Adipocyte (in vitro differentiated cells): ENCODE data around the gene NAP1L1.
A peak's percentile ranks its signal among the peaks of the same experiment; 100 is the strongest.

Source experiments
- DNase-seq: peaks from one replicate; pipeline ENCODE4 v3.0.0-alpha.2; 2015; ENCODE audit warnings: low read depth
- H3K27me3 ChIP-seq: replicated peaks from 2 replicates; pipeline ENCODE4 v1.7.0; 2013; ENCODE audit warnings: mild to moderate bottlenecking, low read length, moderate library complexity; ENCODE audit not compliant: control insufficient read depth, insufficient read depth
- H3K36me3 ChIP-seq: 2 replicates; pipeline ENCODE4 v1.7.0; 2013; ENCODE audit warnings: low read length, mild to moderate bottlenecking, moderate library complexity; ENCODE audit not compliant: control insufficient read depth, insufficient read depth, severe bottlenecking
- H3K4me1 ChIP-seq: 2 replicates; pipeline ENCODE4 v1.7.0; 2013; ENCODE audit warnings: mild to moderate bottlenecking, low read length, moderate library complexity; ENCODE audit not compliant: control insufficient read depth, insufficient read depth
- H3K4me3 ChIP-seq: 2 replicates; pipeline ENCODE4 v1.7.0; 2013; ENCODE audit warnings: mild to moderate bottlenecking, low read length, moderate library complexity
- H3K9ac ChIP-seq: 2 replicates; pipeline ENCODE4 v1.7.0; 2013; ENCODE audit warnings: mild to moderate bottlenecking, low read length, moderate library complexity
- H3K9me3 ChIP-seq: 2 replicates; pipeline ENCODE4 v1.7.0; 2013; ENCODE audit warnings: mild to moderate bottlenecking, low read length, moderate library complexity; ENCODE audit not compliant: control insufficient read depth

The NAP1L1 gene

GRCh38 chr12:76060111-76060510 is 24.4 kb downstream of the NAP1L1 start:
- H3K4me3 ChIP-seq = no peak overlapping the region
- peaks cover 95% of the 10 kb centered on the region for H3K36me3 ChIP-seq
- peaks cover 13% of the 10 kb centered on the region for H3K9me3 ChIP-seq
- DNase-seq = no peak
- no peak overlapping the region for H3K9ac ChIP-seq
- no peaks in the 10 kb centered on the region for H3K4me1 ChIP-seq
- H3K27me3 ChIP-seq = no peaks in the 10 kb centered on the region

DNA sequence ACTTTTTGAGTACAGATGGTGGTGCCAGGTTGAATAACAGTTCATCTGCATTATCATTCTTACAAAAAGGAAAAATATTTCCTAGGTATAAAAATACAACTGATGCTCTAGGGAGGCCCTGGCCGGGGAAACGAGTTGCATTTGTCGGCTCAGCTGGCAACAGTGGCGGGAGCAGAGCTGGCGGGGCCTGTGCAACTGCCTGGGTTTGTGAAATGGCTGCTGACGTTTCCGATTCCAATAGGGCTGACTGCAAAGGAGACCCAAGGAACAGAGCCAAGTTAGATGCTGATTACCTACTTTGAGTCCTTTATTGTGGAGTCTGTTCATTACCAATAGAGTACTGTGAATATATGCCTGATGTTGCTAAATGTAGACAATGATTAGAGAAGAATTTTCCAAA is 27.2 kb downstream of the NAP1L1 start:
- Histone ChIP-seq H3K36me3 (peaks cover 95% of the 10 kb centered on the region), H3K9ac (no peak overlapping the region), H3K4me3 (no peak overlapping the region), H3K9me3 (no peaks in the 10 kb centered on the region), H3K4me1 (no peaks in the 10 kb centered on the region), H3K27me3 (no peaks in the 10 kb centered on the region)
- no peak for DNase-seq

- H3K4me1 ChIP-seq = no peaks in the 10 kb centered on the region
- peaks cover 93% of the 10 kb centered on the region for H3K36me3 ChIP-seq
- H3K27me3 ChIP-seq = no peaks in the 10 kb centered on the region
- no peak for DNase-seq
- no peak overlapping the region for H3K9ac ChIP-seq
- H3K9me3 ChIP-seq = no peaks in the 10 kb centered on the region
- H3K4me3 ChIP-seq = no peak overlapping the region
Observed at GRCh38 chr12:76055393-76055792, 29.1 kb downstream of the NAP1L1 start.

GRCh38 chr12:76049575-76050251 is 34.8 kb downstream of the NAP1L1 start:
- no peak overlapping the region for H3K9ac ChIP-seq
- no peaks in the 10 kb centered on the region for H3K27me3 ChIP-seq
- no peaks in the 10 kb centered on the region for H3K9me3 ChIP-seq
- H3K4me1 ChIP-seq = no peaks in the 10 kb centered on the region
- DNase-seq = no peak
- no peak overlapping the region for H3K4me3 ChIP-seq
- H3K36me3 ChIP-seq = peaks cover 91% of the 10 kb centered on the region

DNA sequence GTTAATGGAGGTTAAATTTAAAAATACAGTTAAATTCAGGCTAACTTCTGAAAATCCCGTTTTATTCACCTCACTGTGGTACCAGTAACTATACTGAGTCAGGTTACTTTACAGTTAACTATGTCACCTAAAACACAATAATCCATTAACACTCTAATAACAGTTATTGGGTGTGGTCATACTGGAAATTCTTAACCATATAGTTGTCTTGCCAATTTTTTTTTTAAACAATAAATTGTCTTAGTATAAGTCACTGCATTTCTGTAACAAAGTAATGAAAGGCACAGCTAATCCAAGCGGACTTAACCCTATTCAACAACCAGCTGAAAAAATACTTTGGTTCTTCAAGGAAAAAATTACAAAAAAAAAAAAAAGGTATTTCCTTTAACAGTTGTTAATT is 36.7 kb downstream of the NAP1L1 start:
- no peak overlapping the region for H3K4me3 ChIP-seq
- no peaks in the 10 kb centered on the region for H3K27me3 ChIP-seq
- H3K9me3 ChIP-seq = no peaks in the 10 kb centered on the region
- no peaks in the 10 kb centered on the region for H3K4me1 ChIP-seq
- peaks cover 91% of the 10 kb centered on the region for H3K36me3 ChIP-seq
- no peak for DNase-seq
- no peak overlapping the region for H3K9ac ChIP-seq

GRCh38 chr12:76047060-76047459 is 37.4 kb downstream of the NAP1L1 start:
- Histone ChIP-seq H3K9ac (no peak overlapping the region), H3K4me1 (no peaks in the 10 kb centered on the region), H3K9me3 (no peaks in the 10 kb centered on the region), H3K27me3 (no peaks in the 10 kb centered on the region), H3K4me3 (no peak overlapping the region), H3K36me3 (peaks cover 85% of the 10 kb centered on the region)
- DNase-seq = no peak

DNA sequence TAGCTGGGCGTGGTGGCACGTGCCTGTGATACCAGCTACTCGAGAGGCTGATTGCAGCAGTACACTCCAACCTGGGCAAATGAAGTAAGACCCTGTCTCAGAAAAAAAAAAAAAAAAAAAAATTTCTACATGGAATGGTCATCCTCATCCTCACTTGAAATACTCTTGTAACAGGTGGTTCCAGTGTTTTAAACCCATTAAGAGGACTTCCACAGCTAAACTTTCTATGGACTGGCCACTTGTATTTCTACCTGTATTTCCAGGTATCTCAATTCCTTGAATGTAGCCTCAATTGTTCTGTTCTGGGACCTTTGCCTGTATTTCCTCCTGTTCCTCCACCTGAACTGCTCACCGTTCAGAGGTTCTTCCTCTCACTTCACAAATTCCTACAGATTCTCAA is 41.1 kb downstream of the NAP1L1 start:
- H3K9me3 ChIP-seq = no peaks in the 10 kb centered on the region
- peaks cover 50% of the 10 kb centered on the region for H3K36me3 ChIP-seq
- DNase-seq = no peak
- H3K4me1 ChIP-seq = peaks cover 9% of the 10 kb centered on the region
- H3K27me3 ChIP-seq = no peaks in the 10 kb centered on the region
- no peak overlapping the region for H3K9ac ChIP-seq
- no peak overlapping the region for H3K4me3 ChIP-seq

DNA sequence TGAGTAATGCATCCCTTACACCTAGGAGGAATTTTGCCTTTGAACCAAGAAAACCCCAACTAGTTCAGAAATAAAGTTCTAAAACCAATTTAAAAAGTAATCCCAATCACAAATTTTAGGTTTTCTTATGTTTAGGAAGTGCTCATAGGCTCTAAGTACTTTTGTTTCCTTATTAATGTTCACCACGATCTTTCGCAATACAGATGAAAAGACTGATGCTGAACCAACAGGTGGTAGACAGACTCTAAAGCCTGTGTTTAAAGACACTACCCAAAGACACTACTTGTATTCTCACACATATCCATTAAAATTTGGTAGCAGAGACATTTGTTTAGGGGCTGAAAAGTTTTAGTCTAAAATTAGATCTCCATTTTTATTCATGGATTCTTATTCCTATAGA is 42.3 kb downstream of the NAP1L1 start:
- Histone ChIP-seq H3K27me3 (no peaks in the 10 kb centered on the region), H3K36me3 (peaks cover 38% of the 10 kb centered on the region), H3K9me3 (no peaks in the 10 kb centered on the region), H3K4me3 (no peak overlapping the region), H3K9ac (no peak overlapping the region), H3K4me1 (peaks cover 20% of the 10 kb centered on the region)
- no peak for DNase-seq

- Histone ChIP-seq H3K27me3 (no peaks in the 10 kb centered on the region), H3K36me3 (peaks cover 32% of the 10 kb centered on the region), H3K9me3 (no peaks in the 10 kb centered on the region)
Observed at GRCh38 chr12:76041406-76041805, 43.1 kb downstream of the NAP1L1 start.

DNA sequence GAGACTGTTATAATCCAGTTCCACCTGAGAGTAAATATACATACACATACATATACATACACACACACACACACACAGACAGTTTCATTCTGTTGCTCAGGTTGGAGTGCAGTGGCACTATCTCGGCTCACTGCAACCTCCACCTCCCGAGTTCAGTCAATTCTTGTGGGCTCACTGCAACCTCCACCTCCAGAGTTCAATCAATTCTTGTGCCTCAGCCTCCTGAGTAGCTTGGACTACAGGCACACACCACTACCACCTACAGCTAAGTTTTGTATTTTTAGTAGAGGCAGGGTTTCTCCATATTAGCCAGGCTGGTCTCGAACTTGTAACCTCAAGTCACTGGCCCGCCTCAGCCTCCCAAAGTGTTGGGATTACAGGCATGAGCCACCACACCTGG is 44.0 kb downstream of the NAP1L1 start:
- Histone ChIP-seq H3K9me3 (no peaks in the 10 kb centered on the region), H3K36me3 (peaks cover 27% of the 10 kb centered on the region), H3K27me3 (no peaks in the 10 kb centered on the region), H3K4me1 (peaks cover 22% of the 10 kb centered on the region), H3K9ac (no peak overlapping the region), H3K4me3 (no peak overlapping the region)
- DNase-seq = no peak

More at GRCh38 chr12:76041406-76041805, 43.1 kb downstream of the NAP1L1 start:
- H3K4me1 ChIP-seq = peaks cover 22% of the 10 kb centered on the region
- DNase-seq = no peak
- no peak overlapping the region for H3K9ac ChIP-seq
- no peak overlapping the region for H3K4me3 ChIP-seq

- peak; percentile 5 for DNase-seq
- no peak overlapping the region for H3K4me3 ChIP-seq
- peaks cover 28% of the 10 kb centered on the region for H3K4me1 ChIP-seq
- no peaks in the 10 kb centered on the region for H3K9me3 ChIP-seq
- no peaks in the 10 kb centered on the region for H3K27me3 ChIP-seq
- H3K9ac ChIP-seq = no peak overlapping the region
- peaks cover 6% of the 10 kb centered on the region for H3K36me3 ChIP-seq
Observed at GRCh38 chr12:76038176-76038575, 46.3 kb downstream of the NAP1L1 start.
